ENCODE data around the gene MAB21L4. TPM values are rescaled to one million over a fixed set of nuclear protein-coding genes. Genes with fewer than 3 reads are reported as not detected.

The MAB21L4 gene
- total RNA-seq, 1 experiment from 2014 or later = 0.15 TPM

DNA sequence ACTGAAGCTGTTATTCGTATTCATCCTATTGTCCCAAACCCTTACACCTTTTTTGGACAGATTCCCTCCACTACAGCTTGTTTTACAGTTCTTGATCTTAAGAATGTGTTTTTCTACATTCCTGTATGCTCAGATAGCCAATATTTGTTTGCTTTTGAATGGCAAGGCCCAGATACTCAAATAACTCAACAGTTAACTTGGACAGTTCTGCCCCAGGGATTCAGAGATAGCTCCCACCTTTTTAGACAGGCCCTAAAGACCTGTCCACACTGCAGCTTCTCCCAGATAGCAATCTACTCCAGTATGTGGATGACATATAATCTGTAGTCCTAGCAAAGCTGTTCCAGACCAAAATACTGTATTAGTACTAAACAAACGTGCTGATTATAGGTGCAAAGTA is 34.4 kb downstream of the MAB21L4 start:
- Histone ChIP-seq H3T11ph (ENCODE audit: low read length) (no peak overlapping the region), H3K27ac (ENCODE audit: insufficient read length, low read depth, low read length) (no peak overlapping the region), H3K9me3 (ENCODE audit: control insufficient read depth, low read depth, low read length) (no peaks in the 10 kb centered on the region), H2BK15ac (ENCODE audit: low read depth, low read length) (no peak overlapping the region), H4K5ac (ENCODE audit: insufficient read length, low read depth, low read length) (no peak overlapping the region), H3K79me1 (ENCODE audit: insufficient read depth, low read depth, low read length, poor library complexity, severe bottlenecking) (no peaks in the 10 kb centered on the region), H4K20me1 (ENCODE audit: control insufficient read depth, insufficient read depth, insufficient read length) (no peaks in the 10 kb centered on the region), H3K27me3 (ENCODE audit: insufficient read depth, low read length) (no peaks in the 10 kb centered on the region), H4K91ac (ENCODE audit: insufficient read length, low read depth, low read length) (no peak overlapping the region), H3K79me2 (ENCODE audit: insufficient read depth, low read length) (no peaks in the 10 kb centered on the region), H3K4me2 (ENCODE audit: insufficient read depth, insufficient read length, low read length) (no peak overlapping the region), H3K14ac (ENCODE audit: insufficient read depth, low read length) (no peak overlapping the region), H3K23me2 (ENCODE audit: insufficient read length, low read depth, low read length, poor library complexity, severe bottlenecking) (no peaks in the 10 kb centered on the region), H3K18ac (ENCODE audit: insufficient read length, low read depth, low read length) (no peak overlapping the region), H2BK5ac (ENCODE audit: insufficient read length, low read length) (no peak overlapping the region), H3K4ac (ENCODE audit: low read depth, low read length) (no peak overlapping the region), H4K8ac (replicated peaks; ENCODE audit: insufficient read length, low read depth, low read length) (no peak overlapping the region), H2AK5ac (ENCODE audit: insufficient read length, low read length) (no peak overlapping the region), H2BK12ac (ENCODE audit: insufficient read length, low read depth, low read length) (no peak overlapping the region), H3K4me1 (ENCODE audit: insufficient read depth, low read length) (no peaks in the 10 kb centered on the region), H3K56ac (ENCODE audit: insufficient read length, low read depth, low read length) (no peak overlapping the region), H2BK120ac (ENCODE audit: low read depth, low read length, poor library complexity, severe bottlenecking) (no peak overlapping the region), H3K9ac (ENCODE audit: extremely low read depth, insufficient read length, low read length) (no peak overlapping the region), H3K23ac (ENCODE audit: insufficient read length, low read depth, low read length) (no peak overlapping the region), H2BK20ac (ENCODE audit: low read depth, low read length, poor library complexity, severe bottlenecking) (no peak overlapping the region), H2AFZ (ENCODE audit: low read length) (no peak overlapping the region)
- Mint-ChIP-seq H3K4me3 (no peak overlapping the region), H3K36me3 (ENCODE audit: insufficient read depth in 1 of 3, low read depth in 3 of 3) (no peaks in the 10 kb centered on the region), H3K27ac (no peak overlapping the region), H3K27me3 (ENCODE audit: low read depth) (peaks cover 2% of the 10 kb centered on the region), H3K4me1 (peaks cover 0 to 6% of the 10 kb centered on the region in 2 experiments; a peak in 1 of 4 replicates), H3K9me3 (no peaks in the 10 kb centered on the region)
- TF ChIP-seq, protein P1, sequence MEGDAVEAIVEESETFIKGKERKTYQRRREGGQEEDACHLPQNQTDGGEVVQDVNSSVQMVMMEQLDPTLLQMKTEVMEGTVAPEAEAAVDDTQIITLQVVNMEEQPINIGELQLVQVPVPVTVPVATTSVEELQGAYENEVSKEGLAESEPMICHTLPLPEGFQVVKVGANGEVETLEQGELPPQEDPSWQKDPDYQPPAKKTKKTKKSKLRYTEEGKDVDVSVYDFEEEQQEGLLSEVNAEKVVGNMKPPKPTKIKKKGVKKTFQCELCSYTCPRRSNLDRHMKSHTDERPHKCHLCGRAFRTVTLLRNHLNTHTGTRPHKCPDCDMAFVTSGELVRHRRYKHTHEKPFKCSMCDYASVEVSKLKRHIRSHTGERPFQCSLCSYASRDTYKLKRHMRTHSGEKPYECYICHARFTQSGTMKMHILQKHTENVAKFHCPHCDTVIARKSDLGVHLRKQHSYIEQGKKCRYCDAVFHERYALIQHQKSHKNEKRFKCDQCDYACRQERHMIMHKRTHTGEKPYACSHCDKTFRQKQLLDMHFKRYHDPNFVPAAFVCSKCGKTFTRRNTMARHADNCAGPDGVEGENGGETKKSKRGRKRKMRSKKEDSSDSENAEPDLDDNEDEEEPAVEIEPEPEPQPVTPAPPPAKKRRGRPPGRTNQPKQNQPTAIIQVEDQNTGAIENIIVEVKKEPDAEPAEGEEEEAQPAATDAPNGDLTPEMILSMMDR (conservative IDR thresholded peaks at IDR 0.05) = no peak
- WGBS (ENCODE audit: extremely low coverage, insufficient read length, low lambda C conversion rate) = no CpG with 5 or more reads among the region's 2 CpGs
- DNase-seq = no peak

All from H9 (cell line).